GF-D8 (cell line): Measurements from ENCODE around the gene KRTAP21-3.
"Not testable (repeated sequence)": the region's sequence is repeated elsewhere in the genome, so short reads cannot be mapped to it uniquely, and the experiment has no call there.

Source experiments
- DNase-seq: peaks from one replicate; lab custom pipeline; 2025; lab: John Stamatoyannopoulos, UW

KRTAP21-3 gene, protein sequence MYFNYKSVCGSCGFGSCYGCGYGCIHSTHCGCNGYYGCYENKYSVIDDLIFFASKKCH

DNA sequence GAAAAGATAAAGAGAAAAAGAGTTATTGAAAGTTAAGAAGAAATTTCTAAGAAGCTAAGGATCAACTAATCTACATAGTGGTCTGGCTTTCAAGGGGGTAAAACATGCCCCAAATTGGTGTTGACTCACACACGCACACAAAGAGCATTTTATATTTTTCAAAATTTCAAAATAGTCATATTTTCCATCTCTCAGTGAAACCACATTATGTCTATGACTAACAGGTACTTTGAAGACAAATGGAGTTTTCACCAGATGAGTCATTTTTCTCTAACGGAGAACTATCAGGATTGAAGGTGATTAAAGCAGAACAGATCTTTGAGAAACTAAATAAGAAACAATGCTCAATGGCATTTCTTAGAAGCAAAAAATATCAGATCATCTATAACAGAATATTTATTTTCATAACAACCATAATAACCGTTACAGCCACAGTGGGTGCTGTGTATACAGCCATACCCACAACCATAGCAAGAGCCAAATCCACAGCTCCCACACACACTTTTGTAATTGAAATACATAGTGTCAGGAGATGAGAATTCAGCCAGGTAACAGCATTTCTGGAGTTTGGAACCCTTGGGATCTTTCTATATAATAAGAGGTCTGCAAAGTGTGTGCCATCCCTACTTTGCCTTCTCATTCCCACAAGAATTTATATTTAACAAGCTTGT is at the start of gene KRTAP21-3:
Gene KRTAP21-3, minus strand, starts transcription at position 539 of the 671 bp plus-strand sequence. Its CDS starts 18 bp downstream, at position 521.
- DNase-seq = no peak

DNA sequence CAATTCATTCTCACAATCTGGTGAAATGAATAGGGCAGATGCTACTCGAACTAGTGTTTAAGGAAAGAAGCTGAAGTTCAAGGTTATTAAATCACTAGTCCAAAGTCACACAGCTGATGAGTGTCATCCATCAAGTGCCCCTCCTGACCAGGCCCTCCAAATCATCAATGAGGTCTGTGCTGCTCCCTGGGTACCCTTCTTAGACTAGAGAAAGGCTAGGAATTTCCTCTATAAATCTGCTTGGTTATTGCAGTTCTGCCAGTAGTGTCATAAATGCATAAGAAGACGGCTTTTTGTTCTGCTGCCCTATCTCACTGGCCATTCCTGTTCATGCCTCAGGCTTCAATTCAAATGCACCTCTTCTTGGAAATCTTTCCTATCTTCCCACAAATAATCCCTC is 42.2 kb upstream of the KRTAP21-3 start:
- no peak for DNase-seq

DNA sequence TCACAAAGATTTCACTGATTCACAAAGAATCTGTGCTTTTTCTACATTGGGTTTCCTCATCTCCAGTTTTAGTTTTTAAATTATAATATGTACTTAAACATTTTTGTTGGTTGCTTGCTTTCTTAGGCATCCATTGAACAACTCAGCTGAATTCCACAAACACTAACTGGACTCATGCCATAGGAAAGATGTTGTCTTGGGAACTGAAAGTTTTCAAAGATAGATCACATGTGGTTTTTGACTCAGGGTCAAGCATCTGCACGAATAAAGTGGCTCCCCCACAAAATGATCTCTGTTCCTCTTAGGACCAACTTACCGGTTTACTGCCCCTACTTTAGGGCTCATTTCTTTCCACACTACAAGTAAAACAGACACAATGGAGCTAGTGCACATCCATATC is 39.7 kb upstream of the KRTAP21-3 start:
- DNase-seq = no peak

DNA sequence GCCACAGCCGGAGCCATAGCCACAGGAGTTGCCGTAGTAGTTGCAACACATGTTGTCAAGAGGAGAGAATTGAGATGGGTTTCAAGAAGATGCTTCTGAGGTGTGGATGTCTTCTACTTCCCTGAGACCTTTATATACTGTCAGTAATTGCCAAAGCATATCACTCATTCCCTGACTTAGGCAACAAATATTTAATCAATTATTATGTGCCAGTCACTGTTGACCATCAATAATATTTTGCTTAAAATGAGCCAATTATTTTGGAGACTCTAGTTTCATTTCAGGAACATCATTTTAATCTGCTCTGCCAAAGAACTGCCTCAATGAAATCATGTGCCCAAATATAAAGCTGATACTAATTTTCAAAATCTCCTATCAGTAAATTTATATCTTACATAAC is 36.8 kb upstream of the KRTAP21-3 start, which contains the start of gene KRTAP21-1:
Gene KRTAP21-1, minus strand, starts transcription at position 101 of the 400 bp plus-strand sequence. Its CDS starts 50 bp downstream, at position 51.
- not testable (repeated sequence) for DNase-seq

DNA sequence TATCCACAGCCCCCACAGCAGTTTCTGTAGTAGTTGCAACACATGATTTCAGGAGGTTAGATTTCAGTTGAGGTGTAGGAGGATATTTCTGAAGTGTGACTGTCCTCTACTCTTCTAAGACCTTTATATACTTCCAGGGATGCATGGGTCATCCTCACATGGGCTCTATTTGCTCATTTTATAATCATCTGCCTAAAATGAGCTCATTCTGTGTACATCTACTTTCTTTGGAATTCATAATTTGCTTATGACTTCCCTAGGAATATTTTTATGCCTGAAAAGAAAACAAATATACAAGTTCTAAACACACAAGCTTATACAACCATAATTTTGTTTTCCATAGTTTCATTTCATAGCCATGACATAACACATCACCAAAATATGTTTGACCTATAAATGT is 28.6 kb upstream of the KRTAP21-3 start, which contains the start of gene KRTAP21-2:
Gene KRTAP21-2, minus strand, starts transcription at position 101 of the 400 bp plus-strand sequence. Its CDS starts 57 bp downstream, at position 44.
- no peak for DNase-seq

DNA sequence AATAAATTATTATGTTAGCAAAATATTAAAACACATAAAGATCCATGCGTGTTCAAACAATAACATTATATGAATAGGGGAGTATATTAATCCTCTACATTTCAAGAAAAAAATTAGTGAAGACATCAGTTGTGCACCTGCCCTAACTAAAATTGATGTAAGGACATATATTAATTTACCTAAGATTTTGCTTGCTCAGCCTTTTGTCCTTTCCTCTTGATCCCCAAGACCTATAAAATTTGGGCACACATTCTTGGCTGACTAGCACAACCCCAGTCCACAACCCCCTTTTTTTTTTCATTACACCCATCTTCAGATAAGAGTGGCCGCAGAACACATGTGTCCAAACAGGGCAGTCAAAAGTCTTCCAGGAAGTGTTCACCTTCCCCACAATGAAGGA is 21.9 kb upstream of the KRTAP21-3 start:
- DNase-seq = no peak

DNA sequence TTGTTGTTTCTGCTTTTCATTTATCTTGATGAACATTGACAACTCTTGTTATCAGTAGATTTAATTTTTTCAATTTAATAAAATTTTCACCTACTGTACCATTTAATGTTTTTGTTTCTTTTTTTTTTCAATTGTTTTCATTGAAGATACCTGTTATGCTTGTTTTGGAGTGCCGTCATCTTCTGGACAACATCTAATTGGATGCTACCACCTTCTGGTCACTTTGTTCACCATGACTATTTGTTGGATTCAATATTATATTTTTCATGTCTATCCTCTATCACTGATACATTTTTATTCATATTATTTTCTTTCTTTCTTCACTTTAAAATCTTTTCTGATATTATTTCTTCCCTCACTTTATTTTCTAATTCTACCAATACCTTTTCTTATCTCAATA is 14.4 kb upstream of the KRTAP21-3 start:
- no peak for DNase-seq

DNA sequence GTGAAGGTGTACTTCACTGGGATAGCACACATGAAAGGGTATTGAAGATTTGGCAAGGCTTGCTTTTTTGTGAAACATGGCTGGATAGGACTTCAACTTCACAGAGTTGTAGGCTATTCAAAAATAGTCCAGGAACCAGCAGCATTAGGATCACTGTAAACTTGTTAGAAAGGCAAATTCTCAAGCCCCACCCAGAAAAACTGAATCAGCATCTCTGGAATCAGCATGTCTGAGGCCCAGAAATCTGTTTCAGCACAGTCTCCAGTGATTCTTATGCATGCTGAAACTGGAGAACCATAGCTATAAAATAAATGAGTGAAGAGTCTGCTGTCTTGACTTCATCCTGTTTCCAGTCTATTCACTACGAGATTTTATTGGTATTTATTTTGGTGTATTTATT is 8.1 kb upstream of the KRTAP21-3 start:
- DNase-seq = no peak

DNA sequence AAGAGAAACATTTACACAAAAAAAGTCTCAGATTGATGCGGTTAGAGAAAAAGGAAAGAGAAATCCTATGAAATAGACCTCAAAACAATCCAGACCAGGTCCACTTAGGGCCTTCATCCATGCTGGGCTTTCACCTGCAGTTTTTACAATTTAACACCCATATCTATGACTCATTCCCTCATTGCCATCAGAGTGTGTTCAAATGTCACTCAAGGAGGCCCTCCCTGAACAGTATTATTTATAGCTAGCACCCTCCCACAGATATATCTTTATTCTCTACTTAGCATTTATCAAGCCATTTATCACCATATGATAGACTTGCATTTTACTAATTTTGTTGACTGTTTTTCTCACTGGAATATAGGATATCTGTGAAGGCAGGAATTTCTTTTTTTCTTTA is 824 bp upstream of the KRTAP21-3 start:
- DNase-seq = no peak

DNA sequence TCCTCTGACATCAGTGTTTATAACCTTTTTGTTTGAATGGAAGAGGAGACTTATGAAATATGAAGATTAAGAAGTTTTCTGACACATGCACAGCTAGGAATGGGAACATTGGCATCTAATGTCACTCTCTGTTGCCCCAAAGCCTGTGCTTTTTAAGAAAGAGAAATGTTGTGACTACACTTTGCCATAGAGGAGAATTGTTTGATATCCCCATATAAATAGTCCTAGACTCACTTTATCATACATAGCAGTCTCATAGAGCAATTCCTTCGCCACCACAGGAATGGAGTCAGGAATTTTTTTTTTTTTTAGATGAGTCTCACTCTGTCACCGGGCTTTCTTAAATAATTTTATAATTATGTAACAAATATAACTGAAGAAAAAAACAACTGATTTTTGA is 1.5 kb downstream of the KRTAP21-3 start:
- DNase-seq = no peak

DNA sequence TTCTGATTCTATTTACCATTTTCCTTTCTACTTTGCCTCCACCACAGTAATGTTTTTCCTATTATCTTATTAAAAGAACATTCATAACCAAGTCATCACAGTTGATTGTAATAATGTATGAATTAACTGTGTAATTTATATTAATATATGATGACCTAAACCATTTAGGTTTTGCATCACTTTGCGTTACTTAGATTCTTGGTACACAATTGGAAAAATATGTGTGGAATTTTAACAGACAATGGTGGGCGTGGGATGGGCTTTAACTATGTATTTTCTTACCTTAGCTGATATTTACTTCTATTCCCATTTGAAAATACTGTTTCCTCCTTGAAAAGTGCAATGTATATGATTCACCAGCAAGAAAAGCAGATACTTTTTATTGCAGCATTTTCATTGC is 3.6 kb downstream of the KRTAP21-3 start:
- no peak for DNase-seq

DNA sequence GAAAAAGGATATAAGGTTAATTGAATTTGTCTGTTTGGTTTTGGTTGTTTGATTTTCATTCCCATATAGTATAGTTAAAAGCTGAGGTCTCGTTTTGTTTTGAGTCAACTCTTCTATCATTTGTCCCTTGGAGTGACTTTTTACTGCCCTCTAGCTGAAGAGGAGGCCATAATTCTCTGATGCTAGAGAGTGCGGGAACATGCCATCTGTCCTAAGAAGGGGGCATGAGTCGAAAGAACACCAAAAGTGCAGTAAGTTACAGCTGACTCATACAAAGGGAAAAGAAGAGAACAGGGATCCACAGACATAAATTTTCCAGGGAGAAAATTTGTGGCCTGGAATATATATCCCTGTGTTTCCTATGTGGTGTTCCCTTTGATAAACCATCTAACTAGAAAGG is 4.1 kb downstream of the KRTAP21-3 start:
- no peak for DNase-seq

DNA sequence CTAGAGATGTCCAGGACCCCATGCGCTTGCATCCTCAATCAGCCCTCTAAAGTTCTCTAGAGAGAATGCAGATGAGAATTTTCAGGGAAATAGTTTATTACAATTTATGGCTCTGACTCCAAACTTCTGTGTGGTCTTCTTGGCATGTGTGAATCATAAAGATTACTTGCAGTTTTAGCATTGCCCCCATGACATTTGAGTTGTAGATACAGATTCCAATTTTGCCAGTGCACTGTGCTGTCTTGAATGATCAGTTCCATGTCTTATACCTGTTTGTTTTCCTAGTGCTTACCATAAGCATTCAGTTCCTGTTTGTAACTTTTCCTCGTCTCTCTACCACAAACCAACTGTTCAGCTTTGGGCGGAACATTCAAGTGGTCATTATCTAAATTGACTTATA is 4.8 kb downstream of the KRTAP21-3 start:
- no peak for DNase-seq

DNA sequence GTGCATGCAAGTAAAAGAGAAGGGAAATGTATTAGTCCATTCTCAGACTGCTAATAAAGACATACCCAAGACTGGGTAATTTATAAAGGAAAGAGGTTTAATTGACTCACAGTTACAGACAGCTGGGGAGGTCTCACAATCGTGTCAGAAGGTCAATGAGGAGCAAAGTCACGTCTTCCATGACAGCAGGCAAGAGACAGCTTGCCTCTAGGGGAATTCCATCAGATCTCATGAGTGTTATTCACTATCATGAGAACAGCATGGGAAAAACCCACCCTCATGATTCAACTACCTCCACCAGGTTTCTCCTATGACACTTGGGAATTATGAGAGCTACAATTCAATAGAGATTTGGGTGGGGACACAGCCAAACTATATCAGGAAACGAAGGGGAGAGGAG is 8.1 kb downstream of the KRTAP21-3 start:
- DNase-seq = no peak

DNA sequence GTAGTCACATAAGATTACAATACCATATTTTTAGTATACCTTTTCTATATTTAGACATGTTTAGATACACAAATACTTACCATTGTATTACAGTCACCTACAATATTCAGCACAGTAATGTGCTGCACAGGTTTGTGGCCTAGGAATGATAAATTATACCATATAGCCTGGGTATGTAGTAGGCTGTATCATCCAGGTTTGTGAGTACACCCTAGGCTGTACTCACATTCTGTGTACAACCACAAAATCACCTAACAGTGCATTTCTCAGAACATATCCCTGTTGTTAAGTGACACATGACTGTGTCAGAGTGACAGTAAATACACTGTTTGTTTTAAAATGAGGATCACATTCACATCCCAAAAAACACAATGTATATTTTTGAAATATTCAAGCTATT is 11.2 kb downstream of the KRTAP21-3 start:
- no peak for DNase-seq

DNA sequence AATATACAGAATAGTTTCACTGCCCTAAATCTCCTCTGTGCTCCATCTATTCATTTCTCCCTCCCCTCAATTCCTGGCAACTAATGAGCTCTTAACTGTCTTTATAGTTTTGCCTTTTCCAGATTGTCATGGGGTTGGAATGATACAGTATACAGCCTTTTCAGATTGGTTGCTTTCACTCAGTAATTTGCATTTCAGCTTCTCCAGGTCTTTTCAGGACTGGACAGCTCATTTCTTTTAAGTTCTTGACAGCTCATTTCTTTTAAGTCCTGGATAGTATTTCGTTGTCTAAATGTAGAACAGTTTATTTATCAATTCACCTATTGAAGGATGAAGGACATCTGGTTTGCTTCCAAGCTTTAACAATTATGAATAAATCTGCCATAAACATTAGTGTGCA is 22.6 kb downstream of the KRTAP21-3 start:
- no peak for DNase-seq

DNA sequence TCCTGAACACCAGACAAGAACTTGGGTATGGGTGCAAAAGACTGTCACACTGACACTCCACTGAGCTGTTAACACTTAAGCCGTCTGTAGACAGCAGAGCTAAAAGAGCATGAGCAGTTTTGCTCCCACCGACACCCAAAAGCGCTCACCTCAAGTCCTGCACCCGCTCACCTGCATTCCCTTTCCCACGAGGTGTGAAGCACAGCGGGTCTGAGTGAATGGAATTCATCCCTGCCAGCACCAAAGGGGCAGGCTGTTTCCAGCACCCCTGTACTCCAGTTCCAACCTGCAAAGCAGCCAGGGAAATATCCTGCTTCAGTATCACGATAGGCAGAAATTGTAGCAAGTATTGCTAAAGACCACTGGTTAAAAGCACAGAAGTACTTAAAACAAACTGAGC is 28.8 kb downstream of the KRTAP21-3 start:
- DNase-seq = no peak

DNA sequence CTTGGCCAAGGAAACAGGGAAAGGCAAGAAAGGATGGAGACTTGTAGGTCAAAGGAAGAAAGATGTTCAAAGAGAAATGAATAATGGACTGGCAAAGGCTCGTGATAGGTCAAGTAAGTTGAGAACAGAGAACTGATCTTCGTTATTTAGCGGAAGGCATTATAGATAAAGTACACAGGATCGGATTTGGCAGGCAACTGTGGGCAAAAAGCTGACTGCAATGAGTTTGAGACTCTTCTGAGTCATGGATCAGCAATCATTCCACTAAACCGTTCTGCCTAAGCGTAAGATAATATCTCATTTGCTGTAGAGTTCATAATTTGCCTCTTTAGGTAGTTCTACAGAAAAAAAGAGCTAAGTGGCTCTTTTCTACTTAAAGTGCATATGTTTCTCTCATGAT is 34.1 kb downstream of the KRTAP21-3 start:
- DNase-seq = no peak

DNA sequence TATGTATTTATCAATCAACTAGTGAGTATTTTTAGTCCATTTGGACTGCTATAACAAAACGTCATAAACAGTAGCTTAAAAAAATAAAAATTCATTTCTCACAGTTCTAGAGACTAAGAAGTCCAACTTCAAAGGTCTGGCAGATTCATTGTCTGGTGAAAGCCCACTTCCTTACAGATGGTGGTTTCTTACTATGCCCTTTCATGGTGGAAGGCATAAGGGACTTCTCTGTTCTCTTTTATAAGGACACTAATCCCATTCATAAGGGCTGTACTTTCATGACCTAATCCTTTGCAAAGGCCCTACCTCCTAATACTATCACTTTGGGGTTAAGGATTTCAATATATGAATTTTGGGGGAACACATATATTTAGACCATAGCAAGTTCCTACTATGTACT is 38.0 kb downstream of the KRTAP21-3 start:
- no peak for DNase-seq

DNA sequence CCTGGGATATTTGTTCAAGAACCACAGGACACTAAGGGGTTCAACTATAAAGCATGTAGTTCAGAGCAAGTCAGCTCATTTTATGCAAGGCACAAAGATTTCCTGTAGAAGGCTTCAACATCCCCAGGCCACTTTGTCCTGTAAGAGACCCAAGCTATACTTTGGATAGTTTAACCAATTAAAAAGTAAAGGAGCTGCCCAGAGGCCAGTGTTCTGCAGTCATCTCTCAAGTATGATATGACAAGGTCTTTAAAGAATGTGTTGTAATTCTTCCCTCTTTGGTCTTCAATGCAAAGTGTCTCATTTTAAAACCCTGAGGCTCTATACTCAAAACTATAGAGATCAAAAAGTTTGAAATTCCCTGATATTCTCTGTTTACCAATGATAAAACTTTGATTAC is 41.8 kb downstream of the KRTAP21-3 start:
- DNase-seq = no peak

DNA sequence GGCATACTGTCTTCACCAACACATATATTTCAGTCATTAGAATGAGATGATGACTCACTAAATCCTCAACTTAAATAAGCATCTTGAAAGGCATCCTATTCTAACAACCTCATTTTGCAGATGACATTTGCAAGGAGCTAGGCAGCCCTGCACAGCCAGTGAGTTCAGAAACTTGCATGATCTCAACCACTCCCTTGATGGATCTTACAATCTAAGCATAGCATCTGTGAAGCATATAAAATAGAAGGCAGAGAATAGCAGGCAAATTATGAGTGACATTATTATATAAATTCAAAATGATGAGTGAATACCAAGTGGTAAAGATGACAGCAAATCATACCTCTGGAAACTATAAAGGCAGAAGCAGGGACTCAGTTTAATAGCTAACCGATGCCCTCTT is 44.3 kb downstream of the KRTAP21-3 start:
- no peak for DNase-seq

DNA sequence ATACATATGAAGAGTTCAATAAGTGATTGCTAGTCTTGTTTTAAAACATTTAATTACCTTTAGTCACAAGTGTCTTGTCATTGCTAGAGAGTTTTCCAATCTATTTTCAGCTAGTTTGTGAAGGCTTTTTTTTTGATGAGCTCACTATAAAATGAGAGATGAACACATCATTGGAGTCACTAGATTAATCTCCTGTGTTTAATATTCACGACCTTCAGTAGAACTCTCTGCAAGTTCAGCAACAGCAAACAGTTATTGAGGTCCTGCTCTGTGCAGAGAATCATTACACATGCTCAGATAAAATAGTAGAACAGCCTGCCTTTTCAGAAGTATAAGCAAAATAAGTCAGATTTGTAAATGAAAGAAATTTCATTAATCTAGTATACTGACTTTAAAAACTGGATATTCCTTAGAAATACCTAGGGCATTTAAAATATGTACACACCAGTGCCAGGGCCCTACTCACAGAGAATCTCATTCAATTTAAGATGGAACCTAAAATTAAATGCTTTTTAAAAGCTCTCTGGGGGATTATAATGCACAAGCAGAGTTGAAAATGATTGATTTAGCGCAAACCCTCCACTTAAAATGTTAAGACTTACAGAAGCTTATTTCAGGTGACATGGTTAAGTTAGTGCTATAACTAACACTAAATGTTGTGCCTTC is 45.5 kb downstream of the KRTAP21-3 start:
- no peak for DNase-seq

DNA sequence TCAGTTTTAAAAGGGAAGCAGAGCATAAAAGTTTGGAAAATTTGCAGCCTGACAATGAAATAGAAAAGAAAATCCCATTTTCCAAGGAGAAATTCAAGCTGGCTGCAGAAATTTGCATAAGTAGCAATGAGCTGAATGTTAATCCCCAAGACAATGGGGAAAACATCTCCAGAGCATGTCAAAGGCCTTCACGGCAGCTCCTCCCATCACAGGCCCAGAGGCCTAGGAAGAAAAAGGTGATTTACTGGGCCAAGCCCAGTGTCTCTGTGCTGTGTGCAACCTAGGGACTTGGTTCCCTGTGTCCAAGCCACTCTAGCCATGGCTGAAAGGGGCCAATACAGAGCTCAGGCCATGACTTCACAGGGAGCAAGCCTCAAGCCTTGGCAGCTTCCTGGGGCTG is 49.8 kb downstream of the KRTAP21-3 start:
- no peak for DNase-seq
